Endothelial cell (in vitro differentiated cells): ENCODE measurements around the gene DPP10. TPM values are rescaled to one million over a fixed set of nuclear protein-coding genes. Genes with fewer than 3 reads are reported as not detected.

Source experiments
- DNase-seq: peaks from one replicate; pipeline ENCODE4 v3.0.0; 2021; ENCODE audit warnings: low spot score
- H3K27ac Mint-ChIP-seq: one replicate; pipeline ENCODE4 v1.8.0; 2021; ENCODE audit warnings: mixed read lengths, inconsistent platforms; ENCODE audit not compliant: unreplicated experiment
- H3K27me3 Mint-ChIP-seq: one replicate; pipeline ENCODE4 v1.8.0; 2021; ENCODE audit warnings: mild to moderate bottlenecking, moderate library complexity, mixed read lengths, inconsistent platforms; ENCODE audit not compliant: unreplicated experiment
- H3K36me3 Mint-ChIP-seq: one replicate; pipeline ENCODE4 v1.8.0; 2021; ENCODE audit warnings: mild to moderate bottlenecking, low read depth, mixed read lengths, inconsistent platforms; ENCODE audit not compliant: unreplicated experiment
- H3K4me1 Mint-ChIP-seq: one replicate; pipeline ENCODE4 v1.8.0; 2021; ENCODE audit warnings: mild to moderate bottlenecking, mixed read lengths, inconsistent platforms; ENCODE audit not compliant: unreplicated experiment
- H3K4me3 Mint-ChIP-seq: one replicate; pipeline ENCODE4 v1.8.0; 2021; ENCODE audit warnings: mild to moderate bottlenecking, mixed read lengths, inconsistent platforms; ENCODE audit not compliant: unreplicated experiment
- H3K9me3 Mint-ChIP-seq: one replicate; pipeline ENCODE4 v1.8.0; 2021; ENCODE audit warnings: mixed read lengths, inconsistent platforms; ENCODE audit not compliant: unreplicated experiment
- total RNA-seq: library from RNA; stranded (reverse); fragmentation: NEBNext Ultra II Directional; extraction: Animal tissue kit (Norgen Biotek cat#: 25700); gene quantifications from one replicate; pipeline ENCODE4 v1.2.1, GENCODE V29; 2021; ENCODE audit not compliant: unreplicated experiment
- TF ChIP-seq, protein P1 (sequence below): fragments of 200-600 bp; sonication (generic); IDR thresholded peaks from one replicate; pipeline ENCODE4 v1.5.0; 2021; ENCODE audit warnings: antibody characterized with exemption; ENCODE audit not compliant: unreplicated experiment

Gene DPP10
- total RNA-seq, 1 donor from 2014 or later: 3.3 TPM

DNA sequence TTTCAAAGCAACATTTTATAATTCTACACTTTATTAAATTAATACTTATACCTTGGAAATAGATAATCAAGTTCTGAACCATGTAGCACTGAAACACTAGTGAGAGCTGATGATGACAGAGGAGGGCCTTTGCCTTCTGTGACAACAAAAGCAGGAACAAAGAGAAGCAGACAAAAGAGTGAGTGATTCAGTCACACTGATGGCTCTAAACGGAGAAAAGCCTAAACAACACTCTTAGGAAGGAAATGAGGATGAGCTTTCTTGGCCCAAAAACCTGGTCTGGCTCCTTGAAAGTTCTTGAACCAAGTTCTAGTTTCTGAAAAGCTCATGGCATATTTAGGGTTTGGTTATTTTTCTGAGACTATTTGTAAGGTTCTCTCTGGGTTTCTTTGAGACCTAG is 271.9 kb downstream of the DPP10 start:
- H3K27ac Mint-ChIP-seq: no peak overlapping the region
- peaks cover under 1% of the 10 kb centered on the region for H3K9me3 Mint-ChIP-seq
- H3K36me3 Mint-ChIP-seq: peaks cover under 1% of the 10 kb centered on the region
- no peaks in the 10 kb centered on the region for H3K27me3 Mint-ChIP-seq
- DNase-seq: no peak
- TF ChIP-seq, protein P1, sequence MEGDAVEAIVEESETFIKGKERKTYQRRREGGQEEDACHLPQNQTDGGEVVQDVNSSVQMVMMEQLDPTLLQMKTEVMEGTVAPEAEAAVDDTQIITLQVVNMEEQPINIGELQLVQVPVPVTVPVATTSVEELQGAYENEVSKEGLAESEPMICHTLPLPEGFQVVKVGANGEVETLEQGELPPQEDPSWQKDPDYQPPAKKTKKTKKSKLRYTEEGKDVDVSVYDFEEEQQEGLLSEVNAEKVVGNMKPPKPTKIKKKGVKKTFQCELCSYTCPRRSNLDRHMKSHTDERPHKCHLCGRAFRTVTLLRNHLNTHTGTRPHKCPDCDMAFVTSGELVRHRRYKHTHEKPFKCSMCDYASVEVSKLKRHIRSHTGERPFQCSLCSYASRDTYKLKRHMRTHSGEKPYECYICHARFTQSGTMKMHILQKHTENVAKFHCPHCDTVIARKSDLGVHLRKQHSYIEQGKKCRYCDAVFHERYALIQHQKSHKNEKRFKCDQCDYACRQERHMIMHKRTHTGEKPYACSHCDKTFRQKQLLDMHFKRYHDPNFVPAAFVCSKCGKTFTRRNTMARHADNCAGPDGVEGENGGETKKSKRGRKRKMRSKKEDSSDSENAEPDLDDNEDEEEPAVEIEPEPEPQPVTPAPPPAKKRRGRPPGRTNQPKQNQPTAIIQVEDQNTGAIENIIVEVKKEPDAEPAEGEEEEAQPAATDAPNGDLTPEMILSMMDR: no peak
- H3K4me3 Mint-ChIP-seq: no peak overlapping the region
- no peaks in the 10 kb centered on the region for H3K4me1 Mint-ChIP-seq

DNA sequence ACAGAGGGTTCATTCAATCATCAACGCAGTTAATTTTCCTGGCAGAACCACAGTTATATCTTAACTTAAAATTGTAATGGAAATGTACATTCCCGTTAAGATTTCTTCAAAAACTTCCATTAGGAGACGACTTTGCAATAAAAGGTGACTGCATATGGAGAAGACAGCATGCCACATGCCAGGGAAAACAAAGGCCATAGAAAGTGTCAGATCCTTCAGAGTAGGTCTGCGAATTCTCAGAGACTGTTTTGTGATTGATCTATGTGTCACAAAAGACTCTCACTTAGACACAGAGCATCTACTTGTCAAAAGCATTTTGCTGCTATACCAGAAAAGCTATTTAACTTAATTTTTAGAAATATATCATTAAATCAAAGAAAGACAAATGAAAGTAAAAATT is 274.6 kb downstream of the DPP10 start:
- DNase-seq: no peak
- Mint-ChIP-seq H3K27me3 (no peaks in the 10 kb centered on the region), H3K9me3 (no peaks in the 10 kb centered on the region)

DNA sequence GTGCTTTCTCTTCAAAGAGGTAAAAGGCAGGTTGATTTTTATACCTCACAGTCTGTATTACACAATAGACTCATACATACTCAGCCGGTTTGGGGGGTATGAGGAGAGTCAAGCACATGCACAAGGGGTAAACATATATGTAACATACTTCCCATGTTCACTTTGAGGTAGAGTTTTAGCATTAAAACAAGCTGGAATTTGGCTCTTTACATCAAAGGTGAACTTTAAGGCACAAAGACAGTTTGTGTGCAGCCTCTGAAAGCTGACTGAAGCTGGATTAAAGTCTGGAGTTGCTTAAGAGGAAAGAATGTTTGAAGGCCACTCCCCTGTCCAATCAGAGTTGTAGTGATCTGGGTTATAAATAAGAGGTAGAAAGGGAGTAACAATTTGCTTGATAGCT is 282.0 kb downstream of the DPP10 start:
- Mint-ChIP-seq H3K27me3 (peaks cover 2% of the 10 kb centered on the region), H3K9me3 (peaks cover 4% of the 10 kb centered on the region), H3K27ac (no peak overlapping the region), H3K4me3 (no peak overlapping the region), H3K4me1 (no peaks in the 10 kb centered on the region), H3K36me3 (no peaks in the 10 kb centered on the region)
- TF ChIP-seq, protein P1: no peak
- DNase-seq: no peak

More for the DNA sequence above, 274.6 kb downstream of the DPP10 start:
- Mint-ChIP-seq H3K4me3 (no peak overlapping the region), H3K27ac (no peak overlapping the region), H3K4me1 (no peaks in the 10 kb centered on the region), H3K36me3 (no peaks in the 10 kb centered on the region)
- TF ChIP-seq, protein P1: no peak

DNA sequence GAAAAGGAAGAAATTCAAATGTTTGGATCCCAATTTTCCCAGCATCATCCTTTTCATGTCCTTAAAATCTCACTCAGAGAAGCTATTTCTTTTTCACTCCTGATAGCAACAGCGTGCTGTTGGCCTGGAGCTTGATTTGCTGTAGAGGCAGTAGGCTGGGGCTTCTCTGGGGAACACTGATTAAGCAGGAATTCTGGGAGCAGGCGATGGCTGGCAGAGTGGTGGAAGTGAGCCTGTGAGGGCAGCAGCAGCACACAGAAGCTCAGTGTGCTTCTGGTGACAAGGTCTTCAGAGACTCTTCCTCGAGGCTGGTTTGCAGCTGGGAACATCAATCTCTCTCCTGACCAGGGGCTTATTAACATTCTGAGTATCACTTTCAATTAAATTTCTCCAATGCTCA is 284.6 kb downstream of the DPP10 start:
- peaks cover 4% of the 10 kb centered on the region for H3K9me3 Mint-ChIP-seq
- no peaks in the 10 kb centered on the region for H3K4me1 Mint-ChIP-seq
- no peak overlapping the region for H3K4me3 Mint-ChIP-seq
- no peak overlapping the region for H3K27ac Mint-ChIP-seq
- no peaks in the 10 kb centered on the region for H3K36me3 Mint-ChIP-seq
- no peak for DNase-seq
- TF ChIP-seq, protein P1: no peak
- H3K27me3 Mint-ChIP-seq: peaks cover 2% of the 10 kb centered on the region

DNA sequence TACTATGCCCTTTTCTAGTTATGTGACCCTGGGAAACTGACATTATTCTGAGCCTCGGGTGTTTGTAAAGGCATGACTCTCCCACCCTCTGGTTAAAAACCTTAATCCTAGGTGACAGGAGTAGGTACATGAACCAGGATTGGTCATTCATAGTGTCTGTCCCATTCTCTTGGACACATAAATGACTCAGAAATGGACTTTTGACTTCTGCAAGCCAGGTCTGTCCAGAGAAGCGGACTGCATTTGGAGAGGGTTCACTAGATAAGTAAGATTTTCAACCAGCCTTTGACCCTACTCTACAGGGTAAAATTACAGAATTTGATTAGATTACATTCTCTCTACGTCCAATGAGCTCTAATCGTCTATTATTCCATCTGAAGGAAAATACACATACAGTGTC is 285.9 kb downstream of the DPP10 start:
- TF ChIP-seq, protein P1: no peak
- Mint-ChIP-seq H3K4me1 (no peaks in the 10 kb centered on the region), H3K9me3 (peaks cover 4% of the 10 kb centered on the region), H3K36me3 (no peaks in the 10 kb centered on the region), H3K4me3 (no peak overlapping the region), H3K27ac (no peak overlapping the region), H3K27me3 (peaks cover 2% of the 10 kb centered on the region)
- no peak for DNase-seq
